GM13977 (cell line): ENCODE data around the gene TRPV3.
"Not testable (repeated sequence)": the region's sequence is repeated elsewhere in the genome, so short reads cannot be mapped to it uniquely, and the experiment has no call there.

ENCODE experiments used
- DNase-seq: peaks from one replicate; pipeline ENCODE4 v3.0.0; 2012; ENCODE audit warnings: low spot score
- CTCF ChIP-seq: IDR thresholded peaks from 2 replicates; pipeline ENCODE4 v1.5.1; 2012; ENCODE audit warnings: mild to moderate bottlenecking, control low read depth; ENCODE audit not compliant: insufficient read depth; ENCODE audit errors: extremely low read depth, missing control alignments
- in situ Hi-C: fragments of 300-500 bp; cut with MboI; formaldehyde crosslinking; loops from one replicate; pipeline ENCODE4 v1.12.0; 2022; ENCODE audit warnings: low sequenced_read_pairs, low pct_unique_long_range_greater_than_20kb, mixed read lengths, inconsistent platforms; ENCODE audit not compliant: unreplicated experiment

Gene TRPV3

GRCh38 chr17:3566551-3566950, 8.9 kb upstream of the TRPV3 start:
- no peak for TF ChIP-seq CTCF
- in situ Hi-C loops: no loop called here
- no peak for DNase-seq

GRCh38 chr17:3565143-3565542, 7.5 kb upstream of the TRPV3 start:
- DNase-seq: no peak
- in situ Hi-C loops: no loop called here
- TF ChIP-seq CTCF: no peak

DNA sequence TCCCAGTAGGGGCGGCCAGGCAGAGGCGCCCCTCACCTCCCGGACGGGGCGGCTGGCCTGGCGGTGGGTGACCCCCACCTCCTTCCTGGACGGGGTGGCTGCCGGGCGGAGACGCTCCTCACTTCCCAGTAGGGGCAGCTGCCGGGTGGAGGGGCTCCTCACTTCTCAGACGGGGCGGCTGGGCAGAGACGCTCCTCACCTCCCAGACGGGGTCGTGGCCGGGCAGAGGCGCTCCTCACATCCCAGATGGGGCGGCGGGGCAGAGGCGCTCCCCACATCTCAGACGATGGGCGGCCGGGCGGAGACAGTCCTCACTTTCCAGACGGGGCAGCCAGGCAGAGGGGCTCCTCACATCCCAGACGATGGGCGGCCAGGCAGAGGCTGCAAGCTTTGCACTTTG, 6.6 kb upstream of the TRPV3 start:
- DNase-seq, in situ Hi-C loops: not testable (repeated sequence)

DNA sequence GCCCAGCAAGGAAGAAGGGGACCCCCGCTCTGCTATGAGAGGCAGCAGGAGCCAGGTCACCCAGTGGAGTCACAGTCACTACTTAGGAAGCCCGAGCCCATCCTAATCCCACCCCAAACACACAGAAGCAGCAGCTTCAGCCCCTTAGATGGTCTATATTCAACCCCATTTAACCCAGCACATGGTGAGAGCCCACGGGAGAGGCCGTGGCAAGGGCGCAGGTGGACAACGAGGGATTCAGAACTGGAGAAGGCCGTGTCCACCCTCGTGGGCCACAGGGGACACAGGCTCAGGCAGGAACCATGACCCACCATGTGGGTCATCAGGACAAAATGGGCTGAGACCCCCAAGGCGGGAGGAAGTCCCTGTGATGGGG, 1.6 kb upstream of the TRPV3 start:
- in situ Hi-C loops: no loop called here
- DNase-seq: no peak
- no peak for TF ChIP-seq CTCF

- no peak for TF ChIP-seq CTCF
- in situ Hi-C loops: no loop called here
- DNase-seq: peak; percentile 91
Observed at GRCh38 chr17:3558603-3559269, 1.1 kb upstream of the TRPV3 start.

DNA sequence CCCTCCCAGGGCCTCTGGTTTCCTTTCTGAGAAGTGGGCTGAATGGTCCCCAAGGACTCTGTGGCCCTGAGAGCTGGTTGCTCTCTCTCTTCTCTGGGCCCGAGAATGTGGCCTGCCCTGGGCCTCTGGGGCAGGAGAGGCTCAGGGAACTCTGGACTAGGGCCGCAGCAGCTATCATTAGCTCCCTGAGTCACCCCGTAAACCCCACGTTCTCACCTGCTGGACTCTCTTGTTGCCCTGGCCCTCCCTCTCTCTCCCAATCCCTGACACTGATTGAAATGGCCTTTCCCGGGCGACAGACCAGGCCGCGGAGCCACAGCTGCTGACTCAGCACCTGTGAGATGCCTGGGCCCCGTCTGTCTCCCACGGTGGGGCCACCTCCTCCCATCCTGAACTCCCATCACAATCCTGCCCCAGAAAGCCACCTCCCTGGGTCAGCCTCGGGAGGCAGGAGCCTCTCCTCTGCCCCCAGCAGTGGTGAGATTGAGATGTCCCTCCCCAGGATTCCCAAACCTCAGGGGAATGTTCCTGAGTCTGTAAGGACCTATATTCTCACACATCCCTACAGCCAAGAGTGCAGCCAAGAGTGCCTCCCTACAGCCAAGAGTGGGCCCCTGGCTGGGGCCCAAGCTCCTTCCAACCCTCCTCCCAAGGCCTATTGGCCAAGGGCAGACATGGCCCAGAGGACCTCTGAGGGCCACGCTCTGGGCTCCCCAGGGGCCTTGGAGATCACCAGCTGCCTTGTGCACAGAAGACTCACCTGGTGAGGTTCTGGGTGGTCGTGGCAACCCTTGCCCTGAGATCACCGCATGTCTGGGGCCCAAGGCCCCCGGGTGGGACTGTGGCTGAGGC, 470 bp downstream of the TRPV3 start:
- DNase-seq: peak; percentile 61
- no peak for TF ChIP-seq CTCF
- in situ Hi-C loops: no loop called here

GRCh38 chr17:3556239-3556915, 1.2 kb downstream of the TRPV3 start:
- no peak for TF ChIP-seq CTCF
- DNase-seq: no peak
- in situ Hi-C loops: no loop called here
